H1 (cell line): ENCODE results near the gene KIF25.

Source experiments
- CHD2 ChIP-seq: IDR thresholded peaks from 2 replicates; pipeline ENCODE4 v1.6.1; 2012; ENCODE audit warnings: low read length, improper control_type of control experiment
- CREB1 ChIP-seq: IDR thresholded peaks from 2 replicates; pipeline ENCODE4 v1.6.1; 2012; ENCODE audit warnings: inconsistent platforms
- CTCF ChIP-seq, 3 experiments: IDR thresholded peaks; 1 replicate in 2 of 3; 2 replicates in 1 of 3; pipeline versions ENCODE4 v1.5.1 to v1.6.1; 2011; ENCODE audit warnings: low read length in 3 of 3, mild to moderate bottlenecking in 3 of 3, inconsistent platforms in 2 of 3, low read depth in 1 of 3, moderate library complexity in 1 of 3; ENCODE audit not compliant: insufficient read depth in 1 of 3; ENCODE audit errors: control extremely low read depth in 1 of 3
- EGR1 ChIP-seq: IDR thresholded peaks from 2 replicates; pipeline ENCODE4 v1.6.1; 2011; ENCODE audit warnings: low read depth, low read length, borderline replicate concordance
- EZH2 ChIP-seq: fragments of 200-600 bp; sonication (generic); IDR thresholded peaks from 2 replicates; pipeline ENCODE4 v1.7.1; 2012; ENCODE audit warnings: low read depth, mild to moderate bottlenecking, moderate library complexity, low read length, inconsistent platforms; ENCODE audit not compliant: severe bottlenecking
- JUN ChIP-seq: IDR thresholded peaks from 2 replicates; pipeline ENCODE4 v1.6.1; 2011; ENCODE audit warnings: low read depth, mild to moderate bottlenecking, improper control_type of control experiment, low read length
- POLR2A ChIP-seq, 2 experiments: IDR thresholded peaks; 1 replicate in 1 of 2; 2 replicates in 1 of 2; pipeline ENCODE4 v1.6.1; 2011; ENCODE audit warnings: low read depth in 2 of 2, low read length in 2 of 2, mild to moderate bottlenecking in 2 of 2; ENCODE audit errors: control extremely low read depth in 1 of 2
- POLR2AphosphoS5 ChIP-seq: IDR thresholded peaks from 2 replicates; pipeline ENCODE4 v1.6.1; 2011; ENCODE audit warnings: low read depth, low read length
- SP1 ChIP-seq: IDR thresholded peaks from 2 replicates; pipeline ENCODE4 v1.6.1; 2011; ENCODE audit warnings: low read depth, low read length
- TAF1 ChIP-seq: IDR thresholded peaks from 2 replicates; pipeline ENCODE4 v1.6.1; 2011; ENCODE audit warnings: mild to moderate bottlenecking, low read depth, low read length
- TAF7 ChIP-seq: optimal IDR thresholded peaks from 2 replicates; pipeline ENCODE3; 2011; ENCODE audit warnings: low read depth, mild to moderate bottlenecking, inconsistent platforms, low read length, moderate library complexity, borderline replicate concordance
- USF2 ChIP-seq: IDR thresholded peaks from 2 replicates; pipeline ENCODE4 v1.6.1; 2011; ENCODE audit warnings: low read length, improper control_type of control experiment
- YY1 ChIP-seq: IDR thresholded peaks from 2 replicates; pipeline ENCODE4 v1.6.1; 2011; ENCODE audit warnings: low read depth, mild to moderate bottlenecking, low read length
- ZNF274 ChIP-seq: IDR thresholded peaks from 2 replicates; pipeline ENCODE4 v1.7.0; 2012; ENCODE audit warnings: low read length, borderline replicate concordance; ENCODE audit errors: extremely low read depth

GRCh38 chr6:167965592-167966539, 31.6 kb upstream of the KIF25 start:
- TF ChIP-seq CHD2 (no peak), CTCF (IDR thresholded peaks at IDR 0.05; ENCODE audit: control extremely low read depth in 1 of 3, insufficient read depth in 1 of 3, low read depth in 1 of 3, low read length in 3 of 3) (no peak), CREB1 (no peak), TAF7 (no peak), EGR1 (no peak), JUN (no peak), ZNF274 (no peak), YY1 (no peak), SP1 (no peak), EZH2 (no peak), POLR2AphosphoS5 (no peak), TAF1 (no peak), USF2 (no peak), POLR2A (IDR thresholded peaks at IDR 0.05; ENCODE audit: control extremely low read depth in 1 of 2, low read depth in 2 of 2, low read length in 2 of 2) (no peak)
